Measurements from ENCODE around the gene BLTP3A. TPM values are rescaled to one million over a fixed set of nuclear protein-coding genes. Genes with fewer than 3 reads are reported as not detected.

Gene BLTP3A
- total RNA-seq, 4 donors from 2014 or later: 9.8 to 16.8 (median 13.4) TPM

GRCh38 chr6:34810017-34810882 lies 18.4 kb downstream of the BLTP3A start:
- H3K4me1 ChIP-seq: peaks cover 0 to 16% (median 3%) of the 10 kb centered on the region in 4 donors
- no peaks in the 10 kb centered on the region for H3K27me3 ChIP-seq
- no peaks in the 10 kb centered on the region for H3K9me3 ChIP-seq
- H3K36me3 ChIP-seq: no peaks in the 10 kb centered on the region
- DNase-seq (ENCODE audit: low spot score in 2 of 2): no peak
- H3K4me3 ChIP-seq: no peak overlapping the region
- TF ChIP-seq EP300 (IDR thresholded peaks at IDR 0.05) (no peak), CTCF (IDR thresholded peaks at IDR 0.05) (no peak), POLR2A (IDR thresholded peaks at IDR 0.05) (no peak)
- H3K27ac ChIP-seq: no peak overlapping the region
- WGBS, 2 donors: 85 to 87% methylated on average over 10 of the region's 10 CpGs

GRCh38 chr6:34810936-34811632 lies 19.2 kb downstream of the BLTP3A start:
- H3K4me1 ChIP-seq: peaks cover 0 to 16% (median 3%) of the 10 kb centered on the region in 4 donors
- no peaks in the 10 kb centered on the region for H3K36me3 ChIP-seq
- H3K4me3 ChIP-seq: no peak overlapping the region
- no peak for DNase-seq (ENCODE audit: low spot score in 2 of 2)
- TF ChIP-seq CTCF (IDR thresholded peaks at IDR 0.05) (no peak), POLR2A (IDR thresholded peaks at IDR 0.05) (no peak), EP300 (IDR thresholded peaks at IDR 0.05) (no peak)
- no peaks in the 10 kb centered on the region for H3K27me3 ChIP-seq
- 76 to 81% methylated on average over 5 of the region's 5 CpGs for WGBS, 2 donors
- H3K9me3 ChIP-seq: no peaks in the 10 kb centered on the region
- no peak overlapping the region for H3K27ac ChIP-seq

GRCh38 chr6:34813028-34813713 lies 21.3 kb downstream of the BLTP3A start:
- H3K27me3 ChIP-seq: no peaks in the 10 kb centered on the region
- H3K27ac ChIP-seq: peak overlapping the region in 1 of 4 donors; percentile 1
- WGBS, 2 donors: 45 to 52% methylated on average over 3 of the region's 3 CpGs
- H3K9me3 ChIP-seq: no peaks in the 10 kb centered on the region
- H3K4me3 ChIP-seq: no peak overlapping the region
- no peak for DNase-seq (ENCODE audit: low spot score in 2 of 2)
- peaks cover 0 to 16% (median 3%) of the 10 kb centered on the region in 4 donors for H3K4me1 ChIP-seq
- TF ChIP-seq EP300 (IDR thresholded peaks at IDR 0.05): no peak
- no peak for TF ChIP-seq POLR2A (IDR thresholded peaks at IDR 0.05)
- TF ChIP-seq CTCF (IDR thresholded peaks at IDR 0.05): no peak
- H3K36me3 ChIP-seq: no peaks in the 10 kb centered on the region

GRCh38 chr6:34816635-34817301 lies 24.9 kb downstream of the BLTP3A start:
- no peak for TF ChIP-seq CTCF (IDR thresholded peaks at IDR 0.05)
- TF ChIP-seq EP300 (IDR thresholded peaks at IDR 0.05): no peak
- no peak for TF ChIP-seq POLR2A (IDR thresholded peaks at IDR 0.05)
- Histone ChIP-seq H3K4me1 (peaks cover 0 to 35% (median 7%) of the 10 kb centered on the region in 4 donors), H3K9me3 (no peaks in the 10 kb centered on the region), H3K36me3 (peaks cover 0 to 3% (median 0%) of the 10 kb centered on the region in 3 donors), H3K27me3 (no peaks in the 10 kb centered on the region), H3K4me3 (no peak overlapping the region), H3K27ac (peak overlapping the region in 1 of 4 donors; percentile 33)
- no peak for DNase-seq (ENCODE audit: low spot score in 2 of 2)
- WGBS, 2 donors: 64 to 72% methylated on average over 5 of the region's 5 CpGs

Measured in tibial nerve (tissue), 4 donors.